Inflammatory macrophage treated with lipopolysaccharide for 4 hours (primary cell): ENCODE measurements around the gene TBX20.
"Not testable (repeated sequence)": the region's sequence is repeated elsewhere in the genome, so short reads cannot be mapped to it uniquely, and the experiment has no call there.

Source experiments
- DNase-seq: peaks from one replicate; pipeline ENCODE4 v3.0.0-alpha.2; 2020

TBX20 gene

GRCh38 chr7:35216033-35216432 lies 37.9 kb downstream of the TBX20 start:
- DNase-seq: not testable (repeated sequence)

DNA sequence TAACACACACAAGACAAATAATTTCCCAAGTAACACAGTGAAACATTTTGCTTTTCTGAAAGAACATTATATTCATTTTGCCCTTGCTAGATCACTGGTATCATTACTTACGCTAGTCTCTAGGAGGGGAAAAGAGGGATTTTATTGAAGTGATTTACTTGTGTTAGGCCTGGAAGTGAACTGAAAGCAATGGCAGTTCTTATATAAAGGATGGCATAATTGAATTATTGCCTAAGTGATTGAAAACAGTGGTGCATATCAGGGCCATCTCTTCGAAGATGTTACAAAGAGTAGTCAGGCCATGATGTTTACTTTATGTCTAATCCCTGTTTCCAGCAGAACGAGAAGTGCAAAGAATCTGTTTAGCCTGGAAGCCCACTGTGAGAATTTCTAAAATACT lies 38.8 kb downstream of the TBX20 start:
- DNase-seq: not testable (repeated sequence)

- DNase-seq: not testable (repeated sequence)
Observed at GRCh38 chr7:35206924-35207323, 47.0 kb downstream of the TBX20 start.

DNA sequence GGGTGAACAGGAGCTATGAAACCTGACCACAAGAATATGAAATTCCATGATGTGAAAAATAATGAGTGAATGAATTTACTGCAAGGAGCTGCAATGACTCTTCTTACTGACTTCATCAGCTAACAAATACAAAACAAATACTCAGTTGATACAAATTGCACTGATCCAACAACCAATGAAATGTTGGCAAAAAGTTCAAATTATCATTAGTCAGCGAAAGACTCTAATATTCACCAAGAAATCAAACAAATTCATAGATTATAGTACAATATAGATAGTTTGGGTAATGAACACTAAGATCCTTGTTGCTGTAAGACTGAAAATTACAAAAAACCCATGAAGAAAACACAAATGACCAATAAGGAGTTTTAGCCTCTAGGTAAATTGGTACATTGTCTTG lies 49.0 kb downstream of the TBX20 start:
- not testable (repeated sequence) for DNase-seq

- DNase-seq: not testable (repeated sequence)
Observed at GRCh38 chr7:35204031-35204430, 49.9 kb downstream of the TBX20 start.

- DNase-seq: not testable (repeated sequence)
Observed at GRCh38 chr7:35202353-35202752, 51.5 kb downstream of the TBX20 start.

GRCh38 chr7:35200170-35200569 lies 53.7 kb downstream of the TBX20 start:
- DNase-seq: not testable (repeated sequence)

DNA sequence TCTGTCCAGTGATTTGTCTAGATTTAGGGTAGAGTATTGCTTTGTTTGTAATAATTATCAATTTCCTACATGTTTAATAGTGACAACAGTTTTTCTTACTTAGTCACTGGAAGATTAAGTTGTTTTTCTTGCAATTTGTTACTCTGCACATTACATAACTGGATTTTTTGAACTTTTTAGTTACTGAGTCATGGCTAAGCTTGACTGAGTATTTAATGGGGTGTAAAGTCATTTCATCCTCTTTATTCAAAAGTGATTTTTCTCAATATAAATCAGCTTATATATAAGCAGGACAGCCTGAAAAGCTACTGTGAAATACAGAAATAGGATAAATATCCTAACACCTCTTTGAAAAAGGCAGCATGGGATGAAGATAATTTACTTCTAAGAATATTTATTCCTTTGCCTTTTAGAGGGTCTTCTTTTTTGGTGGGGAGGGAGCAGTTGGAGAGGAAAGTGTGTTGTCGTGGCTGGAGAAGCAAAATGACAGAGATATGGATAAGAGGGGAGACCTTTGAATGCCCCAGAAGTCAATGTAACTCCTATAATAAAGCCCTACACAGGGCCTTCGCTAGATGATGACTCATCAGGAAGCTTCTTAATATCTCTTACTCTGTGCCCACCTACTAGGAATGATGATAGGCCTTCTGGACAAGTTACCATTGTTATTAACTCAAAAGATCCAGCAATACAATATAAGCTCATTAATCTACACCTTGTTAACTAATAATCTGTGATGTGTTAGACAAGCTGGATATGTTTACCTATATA lies 55.3 kb downstream of the TBX20 start:
- DNase-seq: not testable (repeated sequence)

DNA sequence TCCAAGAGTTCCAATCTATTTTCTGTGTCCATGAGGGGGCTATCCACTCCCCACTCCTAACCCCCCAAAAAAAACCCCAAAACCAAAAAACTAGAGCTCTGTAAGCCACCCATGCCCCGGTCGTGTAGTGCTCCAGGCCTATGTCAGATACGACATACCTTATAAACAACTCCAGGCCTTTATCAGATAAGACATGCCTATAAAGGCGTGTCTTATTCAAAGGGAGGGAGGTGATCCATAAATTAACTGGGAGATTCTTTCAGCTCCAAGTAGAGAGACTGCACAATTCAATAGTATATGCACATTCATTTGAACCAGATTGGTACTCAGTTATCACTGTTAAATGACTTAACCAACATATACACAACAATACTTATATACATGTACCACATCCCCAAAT lies 62.3 kb downstream of the TBX20 start:
- DNase-seq: not testable (repeated sequence)

DNA sequence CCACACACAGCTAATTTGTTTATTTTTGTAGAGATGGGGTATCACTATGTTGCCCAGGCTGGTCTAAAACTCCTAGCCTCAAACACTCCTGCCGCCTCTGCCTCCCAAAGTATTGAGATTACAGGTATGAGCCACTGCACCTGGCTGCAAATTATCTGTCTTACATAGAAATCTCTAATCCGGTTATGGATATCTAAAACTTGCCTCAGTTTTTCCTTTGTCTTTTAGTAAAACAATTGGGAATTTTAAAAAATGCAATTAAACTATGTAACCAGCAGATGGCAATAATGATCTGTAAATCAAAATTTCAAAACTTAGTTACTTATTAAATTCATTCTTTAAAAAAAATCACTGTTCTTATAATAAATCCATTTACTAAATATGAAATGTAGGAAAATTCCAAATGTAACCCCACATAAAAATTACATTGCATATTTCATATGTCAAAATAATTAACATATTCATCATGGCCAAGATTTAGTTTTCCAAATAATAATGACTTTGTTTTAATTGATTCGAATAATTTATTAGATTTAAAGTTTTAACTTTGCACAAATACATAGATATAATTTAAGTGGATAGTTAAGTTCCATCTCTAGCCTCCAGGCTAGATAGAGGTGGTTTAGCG lies 63.6 kb downstream of the TBX20 start:
- not testable (repeated sequence) for DNase-seq

GRCh38 chr7:35186751-35187150 lies 67.1 kb downstream of the TBX20 start:
- not testable (repeated sequence) for DNase-seq

- DNase-seq: no peak
Observed at GRCh38 chr7:35185908-35186731, 67.8 kb downstream of the TBX20 start.

DNA sequence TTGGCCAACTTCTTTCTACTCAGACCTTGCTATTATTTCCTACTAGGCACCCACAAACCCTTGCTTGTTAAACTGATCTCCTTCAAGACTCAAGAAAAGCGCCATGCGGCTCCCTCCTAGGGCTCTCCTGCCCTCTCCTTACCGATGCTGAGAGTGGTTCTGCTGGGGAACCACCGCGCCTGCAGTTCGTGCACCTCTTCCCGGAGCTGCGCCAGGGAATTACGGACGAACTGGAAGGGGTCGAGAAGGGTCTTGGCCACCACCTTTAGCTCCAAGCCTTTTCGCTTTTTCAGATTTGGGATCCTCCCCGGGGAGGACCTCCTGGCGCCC lies 68.4 kb downstream of the TBX20 start:
- not testable (repeated sequence) for DNase-seq

- DNase-seq: not testable (repeated sequence)
Observed at GRCh38 chr7:35184961-35185360, 68.9 kb downstream of the TBX20 start.

DNA sequence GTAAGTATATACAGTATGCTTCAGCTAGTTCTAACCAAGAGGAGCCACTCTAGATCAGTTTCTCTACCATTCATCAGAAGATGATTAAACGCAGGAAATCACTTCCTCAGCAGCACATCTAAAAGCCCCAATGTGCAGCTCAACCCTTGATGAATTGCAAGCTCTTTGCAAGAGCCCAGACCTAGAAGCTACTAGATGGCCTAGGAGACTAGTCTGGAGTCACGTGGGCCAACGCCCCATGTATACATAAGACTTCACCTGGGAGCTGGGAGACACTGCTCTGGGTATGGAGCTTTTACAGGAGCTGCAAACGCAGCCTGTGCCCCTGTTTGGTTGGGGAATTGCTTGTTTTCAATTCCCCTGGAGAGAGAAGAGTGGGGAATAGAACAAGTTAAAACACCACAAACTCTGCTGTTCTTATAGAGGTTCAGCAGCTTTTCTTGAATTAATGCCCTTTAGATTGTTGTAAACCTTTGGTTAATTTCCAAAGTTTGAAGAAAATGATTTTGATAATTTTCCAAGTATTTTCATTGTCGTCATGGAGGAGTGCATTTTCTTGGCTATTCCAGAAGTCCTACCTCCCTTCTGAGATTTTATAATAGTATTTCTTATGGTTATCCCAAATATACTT lies 69.9 kb downstream of the TBX20 start:
- not testable (repeated sequence) for DNase-seq

- not testable (repeated sequence) for DNase-seq
Observed at GRCh38 chr7:35180665-35181064, 73.2 kb downstream of the TBX20 start.

DNA sequence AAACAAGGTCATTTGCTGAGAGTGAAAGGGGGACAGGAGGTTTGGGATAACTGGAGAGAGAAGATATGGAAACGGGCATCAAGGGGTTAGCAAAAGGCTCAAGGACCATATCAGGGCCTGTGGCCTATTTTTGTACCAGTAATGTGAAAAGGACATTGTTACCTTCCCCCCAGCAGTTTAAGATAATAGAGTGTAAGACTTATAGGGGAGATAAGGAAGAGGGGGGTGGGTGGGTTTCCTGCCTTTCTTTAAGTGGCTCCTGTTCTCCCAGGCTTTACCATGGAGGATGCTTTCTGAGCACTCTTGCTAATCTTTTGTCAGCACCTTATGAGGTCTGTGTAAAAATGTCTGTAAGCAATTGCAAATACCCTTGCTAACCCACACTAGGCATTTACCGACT lies 80.7 kb downstream of the TBX20 start:
- DNase-seq: not testable (repeated sequence)

DNA sequence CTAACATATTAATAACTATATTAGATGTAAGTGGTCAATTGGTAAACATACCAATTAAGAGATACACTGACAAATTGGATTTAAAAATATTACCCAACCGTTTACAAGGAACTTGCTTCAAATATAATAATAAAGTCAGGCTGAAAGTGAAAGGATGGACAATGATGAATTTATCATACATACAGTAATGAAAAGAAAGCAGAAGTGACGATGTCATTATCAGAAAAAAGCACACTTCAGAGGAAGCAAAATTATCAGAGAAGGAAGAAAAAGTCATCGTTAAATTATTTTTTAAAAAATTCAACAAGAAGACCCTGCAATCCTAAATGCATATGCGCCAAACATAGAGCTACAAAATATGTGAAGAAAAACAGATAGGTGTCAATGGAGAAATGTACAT lies 81.8 kb downstream of the TBX20 start:
- DNase-seq: peak; percentile 27

DNA sequence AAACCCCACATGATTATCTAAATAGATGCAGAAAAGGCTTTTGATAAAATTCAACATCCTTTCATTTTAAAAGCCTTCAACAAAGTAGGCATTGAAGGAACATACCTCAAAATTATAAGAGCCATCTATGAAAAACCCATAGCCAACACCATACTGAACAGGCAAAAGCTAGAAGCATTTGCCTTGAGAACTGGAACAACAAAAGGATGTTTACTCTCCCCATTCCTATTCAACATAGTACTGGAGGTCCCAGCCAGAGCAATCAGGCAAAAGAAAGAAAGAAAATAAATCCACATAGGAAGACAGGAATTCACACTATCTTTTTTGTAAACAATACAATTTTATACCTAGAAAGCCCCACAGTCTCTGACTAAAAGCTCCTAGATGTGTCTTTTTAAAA lies 86.2 kb downstream of the TBX20 start:
- not testable (repeated sequence) for DNase-seq

GRCh38 chr7:35167158-35167557 lies 86.7 kb downstream of the TBX20 start:
- not testable (repeated sequence) for DNase-seq

GRCh38 chr7:35161059-35161740 lies 92.7 kb downstream of the TBX20 start:
- not testable (repeated sequence) for DNase-seq
